H9 (cell line): Measurements from ENCODE around the gene BARHL2. TPM values are rescaled to one million over a fixed set of nuclear protein-coding genes. Genes with fewer than 3 reads are reported as not detected.

Experiments
- DNase-seq: peaks from one replicate; pipeline ENCODE4 v3.0.0-alpha.2; 2017
- H2AFZ ChIP-seq: one replicate; pipeline ENCODE4 v1.6.1; 2013; ENCODE audit warnings: mild to moderate bottlenecking, low read length, control low read depth, moderate library complexity
- H2AK5ac ChIP-seq: 2 replicates; pipeline ENCODE4 v1.6.1; 2013; ENCODE audit warnings: low read length, control low read depth, mixed read lengths; ENCODE audit not compliant: insufficient read length
- H2BK120ac ChIP-seq: one replicate; pipeline ENCODE4 v1.6.1; 2013; ENCODE audit warnings: low read depth, mild to moderate bottlenecking, low read length, control low read depth, inconsistent platforms; ENCODE audit not compliant: poor library complexity, severe bottlenecking
- H2BK12ac ChIP-seq: 2 replicates; pipeline ENCODE4 v1.6.1; 2013; ENCODE audit warnings: low read length, control low read depth, mixed read lengths, low read depth; ENCODE audit not compliant: insufficient read length
- H2BK15ac ChIP-seq: 2 replicates; pipeline ENCODE4 v1.6.1; 2013; ENCODE audit warnings: low read depth, low read length, control low read depth
- H2BK20ac ChIP-seq: one replicate; pipeline ENCODE4 v1.6.1; 2013; ENCODE audit warnings: low read depth, mild to moderate bottlenecking, low read length, control low read depth, inconsistent platforms; ENCODE audit not compliant: poor library complexity, severe bottlenecking
- H2BK5ac ChIP-seq: 2 replicates; pipeline ENCODE4 v1.6.1; 2013; ENCODE audit warnings: low read length, control low read depth, mixed read lengths; ENCODE audit not compliant: insufficient read length
- H3K14ac ChIP-seq: 2 replicates; pipeline ENCODE4 v1.6.1; 2013; ENCODE audit warnings: low read length, control low read depth; ENCODE audit not compliant: insufficient read depth
- H3K18ac ChIP-seq: 2 replicates; pipeline ENCODE4 v1.6.1; 2013; ENCODE audit warnings: low read depth, mild to moderate bottlenecking, mixed read lengths, low read length, control low read depth; ENCODE audit not compliant: insufficient read length
- H3K23ac ChIP-seq: 2 replicates; pipeline ENCODE4 v1.6.1; 2013; ENCODE audit warnings: low read length, control low read depth, mixed read lengths, low read depth; ENCODE audit not compliant: insufficient read length
- H3K23me2 ChIP-seq: 2 replicates; pipeline ENCODE4 v1.6.1; 2013; ENCODE audit warnings: low read depth, mild to moderate bottlenecking, mixed read lengths, low read length, control low read depth; ENCODE audit not compliant: insufficient read length, poor library complexity, severe bottlenecking
- H3K27ac ChIP-seq: 2 replicates; pipeline ENCODE4 v1.5.1; 2013; ENCODE audit warnings: low read length, control low read depth, mixed read lengths, low read depth; ENCODE audit not compliant: insufficient read length
- H3K27me3 ChIP-seq: 2 replicates; pipeline ENCODE4 v1.6.1; 2013; ENCODE audit warnings: low read length, control low read depth, inconsistent platforms; ENCODE audit not compliant: insufficient read depth
- H3K4ac ChIP-seq: 2 replicates; pipeline ENCODE4 v1.6.1; 2013; ENCODE audit warnings: low read depth, mild to moderate bottlenecking, control low read depth, inconsistent platforms, low read length, moderate library complexity
- H3K4me1 ChIP-seq: 2 replicates; pipeline ENCODE4 v1.6.1; 2013; ENCODE audit warnings: low read length, control low read depth, inconsistent platforms; ENCODE audit not compliant: insufficient read depth
- H3K4me2 ChIP-seq: 2 replicates; pipeline ENCODE4 v1.6.1; 2013; ENCODE audit warnings: low read length, control low read depth, mixed read lengths; ENCODE audit not compliant: insufficient read length, insufficient read depth
- H3K56ac ChIP-seq: 2 replicates; pipeline ENCODE4 v1.6.1; 2013; ENCODE audit warnings: low read depth, mild to moderate bottlenecking, mixed read lengths, low read length, control low read depth; ENCODE audit not compliant: insufficient read length
- H3K79me1 ChIP-seq: 2 replicates; pipeline ENCODE4 v1.6.1; 2013; ENCODE audit warnings: low read depth, mild to moderate bottlenecking, moderate library complexity, low read length, control low read depth, inconsistent platforms; ENCODE audit not compliant: insufficient read depth, poor library complexity, severe bottlenecking
- H3K79me2 ChIP-seq: 2 replicates; pipeline ENCODE4 v1.6.1; 2013; ENCODE audit warnings: low read length, control low read depth, inconsistent platforms; ENCODE audit not compliant: insufficient read depth
- H3K9ac ChIP-seq: 2 replicates; pipeline ENCODE4 v1.6.1; 2013; ENCODE audit warnings: low read length, control low read depth, mixed read lengths; ENCODE audit not compliant: insufficient read length; ENCODE audit errors: extremely low read depth
- H3K9me3 ChIP-seq: one replicate; pipeline ENCODE4 v1.6.1; 2013; ENCODE audit warnings: low read depth, low read length, inconsistent platforms; ENCODE audit not compliant: control insufficient read depth
- H3T11ph ChIP-seq: one replicate; pipeline ENCODE4 v1.6.1; 2013; ENCODE audit warnings: mild to moderate bottlenecking, low read length, control low read depth, inconsistent platforms
- H4K20me1 ChIP-seq: one replicate; pipeline ENCODE4 v1.6.1; 2013; ENCODE audit not compliant: control insufficient read depth, insufficient read length, insufficient read depth
- H4K5ac ChIP-seq: 2 replicates; pipeline ENCODE4 v1.6.1; 2013; ENCODE audit warnings: low read depth, mild to moderate bottlenecking, mixed read lengths, low read length, control low read depth; ENCODE audit not compliant: insufficient read length
- H4K8ac ChIP-seq: replicated peaks from 2 replicates; pipeline ENCODE4 v1.6.1; 2013; ENCODE audit warnings: low read length, control low read depth, mixed read lengths, low read depth; ENCODE audit not compliant: insufficient read length
- H4K91ac ChIP-seq: 2 replicates; pipeline ENCODE4 v1.6.1; 2013; ENCODE audit warnings: low read depth, mild to moderate bottlenecking, moderate library complexity, mixed read lengths, low read length, control low read depth; ENCODE audit not compliant: insufficient read length
- H3K27ac Mint-ChIP-seq, 3 experiments: 2 replicates in 2 of 3; 3 replicates in 1 of 3; pipeline ENCODE4 v1.8.0; 2020 to 2021; ENCODE audit warnings: mixed read lengths in 3 of 3, mild to moderate bottlenecking in 1 of 3, moderate library complexity in 1 of 3
- H3K27me3 Mint-ChIP-seq: 2 replicates; pipeline ENCODE4 v1.8.0; 2021; ENCODE audit warnings: low read depth, mild to moderate bottlenecking, moderate library complexity, mixed read lengths
- H3K36me3 Mint-ChIP-seq, 3 experiments: 2 replicates in 2 of 3; 3 replicates in 1 of 3; pipeline ENCODE4 v1.8.0; 2020 to 2021; ENCODE audit warnings: low read depth in 3 of 3, mixed read lengths in 3 of 3; ENCODE audit not compliant: insufficient read depth in 1 of 3
- H3K4me1 Mint-ChIP-seq, 2 experiments: 2 replicates each; pipeline ENCODE4 v1.8.0; 2020; ENCODE audit warnings: mixed read lengths in 2 of 2
- H3K4me3 Mint-ChIP-seq, 2 experiments: 2 replicates in 1 of 2; 3 replicates in 1 of 2; pipeline ENCODE4 v1.8.0; 2020 to 2021; ENCODE audit warnings: mild to moderate bottlenecking in 2 of 2, mixed read lengths in 2 of 2, moderate library complexity in 1 of 2
- H3K9me3 Mint-ChIP-seq, 2 experiments: 2 replicates in 1 of 2; 3 replicates in 1 of 2; pipeline ENCODE4 v1.8.0; 2020; ENCODE audit warnings: mild to moderate bottlenecking in 2 of 2, mixed read lengths in 2 of 2, moderate library complexity in 1 of 2
- CTCF ChIP-seq: fragments of 200-600 bp; sonication (generic); conservative IDR thresholded peaks from 3 replicates; pipeline ENCODE4 v1.8.0; 2021; ENCODE audit warnings: antibody characterized with exemption, mild to moderate bottlenecking
- WGBS: extraction: QIAGEN DNeasy Blood & Tissue Kit; methylation state at CpG from one replicate; pipeline ENCODE4 v1.1.7; 2013; ENCODE audit warnings: missing lambda C conversion rate, low lambda C conversion rate, mixed read lengths; ENCODE audit not compliant: insufficient read length; ENCODE audit errors: extremely low coverage; 5-methylcytosine and 5-hydroxymethylcytosine counted together
- total RNA-seq: library from RNA; stranded (reverse); gene quantifications from 2 replicates; pipeline ENCODE4 v1.2.1, GENCODE V29; 2021

BARHL2 gene
- total RNA-seq, 1 experiment from 2014 or later, result not detected

- WGBS, result no CpG with 5 or more reads among the region's 51 CpGs
- Histone ChIP-seq H3K9me3 (no peaks in the 10 kb centered on the region), H3K27ac (no peak overlapping the region), H3K9ac (no peak overlapping the region), H4K91ac (no peak overlapping the region), H4K5ac (no peak overlapping the region), H3K56ac (no peak overlapping the region), H4K20me1 (no peaks in the 10 kb centered on the region), H3K18ac (no peak overlapping the region), H3T11ph (no peak overlapping the region), H4K8ac (no peak overlapping the region), H3K79me1 (no peaks in the 10 kb centered on the region), H3K4ac (no peak overlapping the region), H2BK15ac (no peak overlapping the region), H3K4me1 (peaks cover 2% of the 10 kb centered on the region; the same call in 1 of the 2 replicates), H2AFZ (no peak overlapping the region), H2BK5ac (no peak overlapping the region), H2BK120ac (no peak overlapping the region), H3K79me2 (no peaks in the 10 kb centered on the region), H3K23ac (no peak overlapping the region), H3K14ac (no peak overlapping the region), H2AK5ac (no peak overlapping the region), H2BK12ac (no peak overlapping the region), H2BK20ac (no peak overlapping the region), H3K27me3 (peaks cover 77% of the 10 kb centered on the region), H3K23me2 (peaks cover 21% of the 10 kb centered on the region), H3K4me2 (peak overlapping the region; percentile 68)
- DNase-seq, result peak; percentile 36
- no peak overlapping the region for H3K27ac Mint-ChIP-seq
- no peaks in the 10 kb centered on the region for H3K36me3 Mint-ChIP-seq
- TF ChIP-seq CTCF, result no peak
- peaks cover 44 to 49% of the 10 kb centered on the region in 2 experiments for H3K4me1 Mint-ChIP-seq
- peaks cover 99% of the 10 kb centered on the region for H3K27me3 Mint-ChIP-seq
- peaks cover 2 to 4% of the 10 kb centered on the region in 2 experiments; a peak in 1 of 5 replicates for H3K9me3 Mint-ChIP-seq
- H3K4me3 Mint-ChIP-seq, result peak overlapping the region; percentile 53 to 77
Observed at GRCh38 chr1:90730243-90731022, 13.3 kb upstream of the BARHL2 start.
